ENCODE results near the gene RPS28.
"Not testable (repeated sequence)": the region's sequence is repeated elsewhere in the genome, so short reads cannot be mapped to it uniquely, and the experiment has no call there.

Gene RPS28

DNA sequence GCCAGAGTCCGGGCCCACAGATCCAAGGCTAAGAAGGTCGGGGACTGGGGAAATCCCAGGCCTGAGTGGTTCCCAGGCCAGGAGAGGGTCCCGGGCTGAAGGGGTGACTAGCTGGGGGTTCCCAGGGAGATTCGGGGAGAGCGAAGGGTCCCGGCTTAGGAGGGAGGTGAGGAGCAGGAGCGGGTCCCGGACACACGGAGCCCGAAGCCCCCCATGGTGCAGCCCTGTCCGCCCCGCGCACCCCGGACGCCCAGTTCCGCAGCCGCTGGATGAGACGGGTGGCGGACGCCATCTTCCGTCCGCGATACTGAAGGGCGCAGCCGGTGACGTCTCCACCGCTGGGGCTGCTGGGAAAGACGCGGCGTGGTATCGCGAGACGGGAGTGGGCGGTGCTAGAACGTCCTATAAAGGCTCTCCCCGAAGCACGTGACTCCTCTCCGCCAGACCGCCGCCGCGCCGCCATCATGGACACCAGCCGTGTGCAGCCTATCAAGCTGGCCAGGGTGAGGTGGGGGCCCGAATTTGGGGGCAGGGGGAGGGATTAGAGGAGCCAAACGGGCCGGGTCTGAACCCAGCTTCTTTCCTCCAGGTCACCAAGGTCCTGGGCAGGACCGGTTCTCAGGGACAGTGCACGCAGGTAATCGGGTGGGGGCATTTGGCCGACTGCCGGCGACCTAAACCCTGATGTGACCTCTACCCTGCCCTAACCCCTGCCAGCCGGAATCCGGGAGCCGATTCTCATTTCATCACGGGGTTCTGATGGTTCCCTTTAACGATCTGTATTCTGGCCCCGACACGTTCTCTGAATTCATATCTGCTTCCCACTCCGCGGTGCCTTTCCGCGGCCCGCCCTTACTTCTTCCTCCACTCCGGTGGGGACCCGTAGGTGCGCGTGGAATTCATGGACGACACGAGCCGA is at the start of gene RPS28, which contains the start of gene NDUFA7:
Gene RPS28, plus strand, starts transcription at position 430 of the 919 bp plus-strand sequence. Its CDS starts 35 bp downstream, at position 465.
Gene NDUFA7, minus strand, starts transcription at position 309 of the 919 bp plus-strand sequence. Its CDS starts 17 bp downstream, at position 292.
- DNase-seq, result peak; percentile 92

DNA sequence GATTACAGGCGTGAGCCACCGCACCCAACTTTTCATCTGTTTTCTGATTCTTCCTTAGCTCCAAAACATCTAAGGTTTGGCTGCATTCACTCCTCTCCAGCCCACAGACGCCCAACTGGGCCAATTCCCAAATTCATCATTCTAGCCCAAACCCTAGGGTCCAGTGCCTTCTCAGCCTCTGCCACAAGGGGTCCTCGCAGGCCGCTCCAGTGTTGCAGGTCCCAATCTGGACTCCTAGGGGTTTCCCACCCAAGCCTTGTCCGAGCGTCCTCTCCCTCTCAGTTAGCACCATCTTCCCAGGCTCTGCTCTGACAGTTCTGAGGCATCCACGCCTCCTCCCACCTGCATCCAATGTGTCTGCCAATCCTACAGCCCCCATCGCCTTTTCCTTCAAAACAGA is 44.8 kb upstream of the RPS28 start:
- not testable (repeated sequence) for DNase-seq

DNA sequence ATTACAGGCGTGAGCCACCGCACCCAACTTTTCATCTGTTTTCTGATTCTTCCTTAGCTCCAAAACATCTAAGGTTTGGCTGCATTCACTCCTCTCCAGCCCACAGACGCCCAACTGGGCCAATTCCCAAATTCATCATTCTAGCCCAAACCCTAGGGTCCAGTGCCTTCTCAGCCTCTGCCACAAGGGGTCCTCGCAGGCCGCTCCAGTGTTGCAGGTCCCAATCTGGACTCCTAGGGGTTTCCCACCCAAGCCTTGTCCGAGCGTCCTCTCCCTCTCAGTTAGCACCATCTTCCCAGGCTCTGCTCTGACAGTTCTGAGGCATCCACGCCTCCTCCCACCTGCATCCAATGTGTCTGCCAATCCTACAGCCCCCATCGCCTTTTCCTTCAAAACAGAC is 30.0 kb upstream of the RPS28 start:
- DNase-seq, result not testable (repeated sequence)

DNA sequence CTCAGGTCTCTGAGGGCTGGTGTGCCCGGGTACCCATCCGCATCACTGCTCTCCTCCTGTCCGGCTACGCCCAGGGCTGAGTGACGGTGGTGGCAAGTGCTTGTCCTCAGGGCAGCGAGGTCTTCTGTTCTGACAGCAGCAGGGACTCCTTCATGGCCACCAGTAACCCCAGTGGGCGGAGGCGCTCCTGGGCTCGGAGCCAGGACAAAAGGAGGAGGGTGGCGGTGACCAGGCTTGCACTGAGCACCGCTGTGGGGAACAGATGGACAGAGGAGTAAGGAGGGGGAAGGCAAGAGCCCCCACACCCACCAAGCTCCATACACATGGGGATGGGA is 19.0 kb upstream of the RPS28 start:
- no peak for DNase-seq

DNA sequence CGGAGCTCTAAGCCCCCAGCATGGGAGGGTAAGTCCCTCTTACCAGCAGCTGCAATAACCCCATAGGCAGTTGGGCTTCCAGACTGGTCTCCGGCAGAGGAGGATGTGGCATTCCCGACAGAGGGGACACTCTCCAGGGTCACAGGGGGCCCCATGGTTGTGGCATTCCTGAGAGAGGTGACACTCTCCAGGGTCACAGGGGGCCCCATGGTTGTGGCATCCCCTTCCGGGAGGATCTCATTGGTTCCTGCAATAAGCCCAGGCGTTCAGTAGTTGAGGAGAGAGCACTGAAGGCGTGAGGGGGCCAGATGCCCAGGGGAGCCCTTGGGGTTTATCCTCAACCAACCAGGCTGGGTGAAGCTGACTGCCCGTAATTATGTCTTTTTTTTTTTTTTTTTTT is 18.6 kb upstream of the RPS28 start:
- no peak for DNase-seq

DNA sequence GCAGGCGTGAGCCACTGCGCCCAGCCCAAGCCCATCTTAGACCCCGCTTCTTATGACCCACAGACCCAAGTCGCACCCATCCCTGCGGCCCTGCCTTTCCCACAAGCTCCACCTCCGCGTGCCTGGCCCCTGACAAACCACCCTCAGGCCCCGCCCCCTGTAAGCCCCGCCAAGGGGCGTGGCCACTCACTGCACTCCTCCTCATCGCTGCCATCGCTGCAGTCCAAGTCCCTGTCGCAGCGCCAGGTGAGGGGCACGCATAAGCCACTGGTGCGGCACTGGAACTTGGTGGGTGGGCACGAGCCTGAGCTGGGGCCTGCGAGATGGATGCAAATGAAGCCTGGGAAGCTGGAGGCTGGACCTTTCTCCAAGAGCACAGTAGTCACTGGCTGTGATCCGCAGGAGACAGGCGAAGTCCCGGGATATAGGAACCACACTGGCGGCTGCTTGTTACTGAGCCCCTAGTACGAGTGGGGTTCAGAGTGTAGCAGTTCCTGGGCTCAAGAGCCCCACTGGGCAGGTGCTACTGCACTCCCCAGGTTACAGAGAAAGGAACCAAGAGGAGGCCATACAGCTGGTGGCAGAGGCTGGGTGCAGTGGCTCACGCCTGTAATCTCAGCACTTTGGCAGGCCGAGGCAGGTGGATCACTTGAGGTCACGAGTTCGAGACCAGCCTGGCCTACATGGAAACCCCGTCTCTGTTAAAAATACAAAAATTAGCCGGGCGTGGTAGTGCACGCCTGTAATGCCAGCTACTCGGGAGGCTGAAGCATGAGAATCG is 16.3 kb upstream of the RPS28 start:
- DNase-seq, result no peak

DNA sequence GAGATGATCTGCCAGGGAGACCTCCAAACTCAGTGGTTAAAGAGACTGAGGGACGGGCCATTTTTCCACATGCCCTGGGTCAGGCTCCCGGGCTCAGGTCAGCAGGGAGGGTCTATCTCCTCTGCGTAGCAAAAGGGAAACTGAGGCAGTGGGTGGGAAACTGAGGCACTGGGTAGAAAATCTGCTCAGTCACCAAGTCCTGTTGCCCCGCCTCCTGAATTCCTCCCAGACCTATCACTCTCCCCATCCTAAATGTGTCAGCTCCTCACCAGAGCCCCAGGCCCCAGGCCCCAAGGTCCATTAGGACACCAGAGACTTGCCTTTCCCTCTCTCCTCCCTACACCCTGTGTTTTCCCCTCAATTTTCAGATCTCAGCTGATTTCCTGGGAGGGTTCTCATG is 15.5 kb upstream of the RPS28 start:
- no peak for DNase-seq

DNA sequence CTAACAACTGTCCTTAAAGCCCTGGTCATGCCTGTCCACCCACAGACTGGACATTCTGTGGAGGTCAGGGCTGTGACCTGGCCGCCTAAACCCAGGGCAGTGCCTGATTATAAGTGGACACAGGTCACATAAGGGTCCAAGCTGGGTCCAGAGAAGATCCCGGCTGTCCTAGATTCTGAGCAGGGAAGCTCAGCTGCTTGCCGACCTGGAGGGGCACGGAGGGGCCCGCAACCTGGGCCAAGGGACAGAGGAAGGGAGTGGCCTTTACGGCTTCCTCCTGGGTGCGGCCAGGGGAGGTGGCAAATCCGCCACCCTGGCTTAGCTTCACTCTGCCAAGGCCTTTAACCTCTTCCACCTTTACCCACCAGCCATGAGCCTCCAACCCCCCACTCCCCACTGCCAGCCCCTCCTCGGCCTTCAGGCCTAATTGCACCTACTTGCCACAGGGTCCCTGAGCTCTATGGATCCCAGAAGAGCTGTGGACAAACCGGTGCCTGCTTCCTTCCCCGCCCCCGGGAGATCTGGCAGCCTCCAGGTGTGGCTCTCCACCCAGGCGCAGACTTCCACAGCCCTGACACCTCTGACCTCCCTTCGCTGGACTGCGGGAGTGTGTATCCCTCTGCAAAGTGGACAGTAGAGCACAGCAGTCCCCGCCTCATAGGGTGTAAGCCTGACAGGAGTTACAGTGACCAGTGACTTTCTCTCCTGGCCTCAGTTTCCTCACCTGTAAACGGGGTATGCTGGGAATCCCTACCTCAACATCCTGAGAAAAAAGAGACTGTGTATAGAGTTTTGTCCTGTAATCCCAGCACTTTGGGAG is 14.9 kb upstream of the RPS28 start:
- DNase-seq, result no peak

DNA sequence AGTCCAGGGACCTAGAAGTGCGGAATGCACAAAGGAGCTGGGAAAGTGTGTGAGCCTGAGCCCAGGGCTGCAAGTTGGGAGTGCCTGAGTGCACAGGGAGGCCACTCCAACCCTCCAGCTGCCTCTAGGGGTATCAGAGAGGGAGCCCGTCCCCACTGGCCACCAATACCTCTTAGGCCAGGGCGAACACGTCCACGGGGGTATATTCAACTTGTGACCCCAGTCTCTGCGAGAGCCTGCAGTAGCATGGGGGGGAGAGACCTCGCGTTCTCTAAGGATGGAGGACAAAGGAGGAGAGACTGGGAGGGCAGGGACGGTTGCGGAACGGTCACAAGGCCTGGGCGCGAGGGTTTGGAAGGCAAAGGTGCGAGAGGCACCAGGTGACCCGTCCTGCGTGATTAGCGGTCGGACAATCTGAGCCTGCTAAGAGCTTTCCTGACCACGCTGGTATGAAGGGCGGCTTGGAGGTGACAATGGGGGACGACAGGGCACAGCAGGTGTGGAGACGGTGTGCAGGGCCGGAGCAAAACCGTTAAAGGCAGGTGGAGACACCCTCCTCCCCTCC is 13.8 kb upstream of the RPS28 start:
- no peak for DNase-seq

DNA sequence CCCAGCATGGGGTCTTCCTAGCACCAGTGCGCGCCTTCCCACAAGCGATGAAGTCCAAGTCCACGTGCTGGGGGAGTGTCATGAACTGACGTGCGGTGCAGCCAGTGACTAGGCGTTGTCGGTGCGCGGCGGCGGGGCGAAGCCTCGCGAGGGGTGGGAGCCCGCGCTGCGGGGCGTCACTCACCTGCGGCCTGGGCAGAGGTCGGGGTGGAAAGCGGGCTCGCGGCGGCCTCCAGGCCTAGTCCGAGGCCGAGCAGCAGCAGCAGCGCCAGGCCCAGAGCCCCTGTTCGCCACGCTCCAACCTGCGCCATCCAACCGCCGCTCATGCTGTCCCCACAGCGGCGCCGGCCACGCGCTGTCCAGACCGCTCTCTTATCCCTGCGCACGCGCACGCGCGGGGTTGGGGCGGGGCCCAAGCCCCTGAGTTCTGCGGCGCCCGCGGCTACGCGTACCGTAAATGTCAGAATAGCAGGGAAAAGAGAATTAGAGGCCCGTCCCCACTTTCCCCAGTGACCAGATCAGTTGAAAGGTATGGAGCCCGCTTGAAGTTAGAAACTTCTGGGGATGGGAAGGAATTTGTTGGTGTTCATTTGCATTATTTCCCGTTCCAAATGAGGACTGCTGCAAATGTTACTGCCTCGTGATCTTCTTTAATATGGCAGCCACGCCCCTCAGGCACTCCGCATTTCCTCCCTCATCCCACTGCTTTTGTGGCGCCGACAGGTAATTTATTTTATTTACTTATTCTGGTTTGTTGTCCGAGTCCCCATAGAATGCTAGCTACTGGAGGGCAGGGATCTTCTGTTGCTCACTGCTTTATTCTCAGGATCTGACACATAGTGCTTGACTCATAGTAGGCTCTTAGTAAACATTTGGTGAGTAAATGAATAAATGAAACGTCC is 13.1 kb upstream of the RPS28 start, which contains the start of gene CD320:
Gene CD320, minus strand, starts transcription at position 394 of the 902 bp plus-strand sequence. Its CDS starts 68 bp downstream, at position 326.
- DNase-seq, result peak; percentile 87

DNA sequence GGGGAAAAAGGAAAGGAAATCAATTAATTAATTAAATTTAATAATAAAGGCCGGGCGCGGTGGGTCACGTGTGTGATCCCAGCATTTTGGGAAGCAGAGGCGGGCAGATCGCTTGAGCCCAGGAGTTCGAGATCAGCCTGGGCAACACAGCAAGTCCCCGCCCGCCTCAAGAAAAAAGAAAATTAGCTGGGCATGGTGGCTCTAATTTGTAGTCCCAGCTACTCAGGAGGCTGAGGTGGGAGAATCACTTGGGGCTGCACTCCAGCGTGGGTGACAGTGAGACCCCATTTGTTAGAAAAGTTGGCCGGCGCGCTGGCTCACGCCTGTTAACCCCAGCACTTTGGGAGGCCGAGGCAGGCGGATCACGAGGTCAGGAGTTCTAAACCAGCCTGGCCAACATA is 12.4 kb upstream of the RPS28 start:
- DNase-seq, result no peak

DNA sequence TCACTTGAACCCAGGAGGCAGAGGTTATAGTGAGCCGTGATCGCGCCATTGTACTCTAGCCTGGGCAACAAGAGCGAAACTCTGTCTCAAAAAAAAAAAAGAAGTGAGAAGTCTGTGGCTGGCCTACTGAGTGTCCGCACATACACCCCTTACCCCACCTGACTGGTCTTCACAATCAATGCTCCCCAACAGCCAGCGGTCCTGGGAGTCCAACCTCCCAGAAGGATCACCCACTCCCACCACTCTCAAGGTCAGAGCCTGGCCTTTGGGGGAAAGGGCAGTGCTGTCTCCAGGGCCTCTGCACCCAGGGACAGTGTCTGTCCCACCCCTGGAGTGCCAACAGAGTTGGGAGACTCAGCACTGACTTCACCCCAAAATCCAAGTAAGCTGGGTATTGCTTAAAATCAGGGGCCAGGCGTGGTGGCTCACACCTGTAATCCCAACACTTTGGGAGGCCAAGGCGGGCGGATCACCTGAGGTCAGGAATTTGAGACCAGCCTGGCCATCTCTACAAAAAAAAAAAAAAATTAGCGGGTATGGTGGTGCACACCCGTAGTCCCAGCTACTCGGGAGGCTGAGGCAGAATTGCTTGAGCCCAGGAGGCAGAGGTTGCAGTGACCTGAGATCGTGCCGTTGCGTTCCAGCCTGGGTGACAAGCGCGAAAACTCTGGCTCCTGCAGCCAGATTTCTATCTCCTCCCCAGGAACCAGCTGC is 10.8 kb upstream of the RPS28 start:
- no peak for DNase-seq

DNA sequence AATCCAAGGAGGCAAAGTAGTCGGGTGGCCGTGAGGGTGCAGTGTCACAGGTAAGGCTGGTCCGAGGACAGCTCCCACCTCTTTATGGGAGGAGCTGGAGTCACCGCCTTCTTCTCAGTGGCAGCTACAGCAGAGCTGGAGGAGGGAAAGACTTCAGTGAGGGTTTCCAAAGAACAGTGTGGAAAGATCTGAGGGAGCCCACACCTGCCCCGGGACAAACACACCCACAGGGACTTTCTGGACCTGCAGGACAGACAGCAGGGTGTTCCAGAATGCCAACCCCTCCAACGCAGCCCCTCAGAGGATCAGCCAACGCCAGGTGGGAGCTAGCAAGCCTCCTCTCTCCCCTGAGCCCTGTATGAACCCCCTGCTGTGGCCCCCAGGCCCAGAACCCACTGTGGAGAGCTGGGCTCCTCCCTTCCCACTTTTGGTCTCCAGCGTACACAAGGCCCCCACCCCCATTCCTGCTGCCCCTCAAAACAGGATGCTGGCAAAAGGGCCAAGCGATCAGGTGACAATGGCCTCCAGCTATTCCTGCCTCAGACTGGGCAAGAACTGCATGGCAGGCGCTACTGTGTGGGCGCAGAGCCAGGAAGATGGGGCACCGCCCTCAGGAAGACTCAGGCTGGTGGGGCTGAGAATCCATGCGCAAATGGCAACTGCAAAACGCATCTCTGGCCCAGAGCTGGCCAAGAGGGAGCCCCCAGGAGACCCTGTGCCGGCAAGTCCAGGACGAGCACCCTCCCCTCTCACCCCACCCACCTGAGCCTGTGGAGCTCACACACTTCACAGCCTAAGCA is 9.6 kb upstream of the RPS28 start:
- no peak for DNase-seq

DNA sequence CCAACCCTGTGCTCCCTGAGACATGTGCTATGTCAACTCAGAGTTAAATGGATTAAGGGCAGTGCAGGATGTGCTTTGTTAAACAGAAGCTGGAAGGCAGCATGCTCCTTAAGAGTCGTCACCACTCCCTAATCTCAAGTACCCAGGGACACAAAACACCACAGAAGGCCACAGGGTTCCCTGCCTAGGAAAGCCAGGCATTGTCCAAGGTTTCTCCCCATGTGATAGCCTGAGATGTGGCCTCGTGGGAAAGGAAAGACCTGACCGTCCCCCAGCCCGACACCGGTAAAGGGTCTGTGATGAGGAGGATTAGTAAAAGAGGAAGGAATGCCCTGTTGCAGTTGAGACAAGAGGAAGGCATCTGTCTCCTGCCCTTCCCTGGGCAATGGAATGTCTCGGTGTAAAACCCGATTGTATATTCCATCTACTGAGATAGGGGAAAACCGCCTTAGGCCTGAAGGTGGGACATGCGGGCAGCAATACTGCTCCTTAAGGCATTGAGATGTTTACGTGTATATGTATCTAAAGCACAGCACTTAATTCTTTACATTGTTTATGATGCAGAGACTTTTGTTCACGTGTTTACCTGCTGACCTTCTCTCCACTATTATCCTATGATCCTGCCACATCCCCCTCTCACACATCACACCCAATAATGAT is 6.2 kb upstream of the RPS28 start:
- not testable (repeated sequence) for DNase-seq

DNA sequence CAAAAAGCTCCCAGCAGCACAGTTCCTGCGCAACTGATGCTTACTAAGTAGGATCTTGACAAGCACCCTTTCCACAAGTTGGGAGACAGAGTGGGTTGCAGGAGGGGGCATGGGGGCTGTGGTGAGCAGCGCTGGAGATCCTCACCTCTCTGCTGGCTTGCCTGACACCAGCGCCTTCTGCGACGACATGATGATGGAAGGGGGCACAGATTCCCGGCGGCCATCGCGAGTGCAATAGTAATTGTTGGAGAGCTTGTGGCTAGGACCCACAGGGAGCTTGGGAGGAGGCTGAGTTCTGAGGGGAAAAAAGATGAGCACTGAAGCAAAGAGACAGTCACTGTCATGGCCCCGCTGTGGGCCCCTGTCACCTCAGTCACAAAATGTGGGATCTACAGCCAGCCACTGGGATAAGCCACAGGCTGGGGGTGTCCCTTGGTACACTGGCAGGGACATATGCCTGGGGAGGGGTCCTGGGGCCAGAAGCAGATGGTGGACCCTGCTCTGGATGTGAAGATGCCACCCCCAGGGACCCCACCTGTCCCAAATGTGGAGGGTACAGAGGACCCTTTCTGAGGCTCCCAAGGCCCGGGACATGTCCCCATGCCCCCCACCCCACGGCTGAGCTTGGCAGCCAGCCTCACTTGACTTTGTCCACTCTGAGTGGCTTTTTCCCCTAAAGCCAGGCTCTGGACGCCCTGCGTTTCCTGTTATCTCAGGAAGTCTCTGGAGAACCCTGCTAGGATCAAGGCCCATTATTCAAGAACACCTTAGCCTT is 4.8 kb upstream of the RPS28 start:
- DNase-seq, result no peak

DNA sequence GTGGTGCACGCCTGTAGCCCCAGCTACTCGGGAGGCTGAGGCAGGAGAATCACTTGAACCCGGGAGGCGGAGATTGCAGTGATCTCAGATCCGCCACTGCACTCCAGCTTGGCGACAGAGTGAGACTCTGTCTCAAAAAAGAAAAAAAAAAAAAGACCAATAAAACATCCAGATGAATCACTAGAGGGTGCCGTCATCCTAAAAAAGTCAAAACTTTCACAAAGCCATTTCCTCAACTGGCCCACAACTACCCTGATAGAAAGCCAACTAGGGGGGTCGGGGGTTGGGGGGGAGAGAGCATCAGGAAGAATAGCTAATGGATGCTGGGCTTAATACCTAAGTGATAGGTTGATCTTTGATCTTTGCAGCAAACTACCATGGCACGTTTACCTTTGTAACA is 2.5 kb upstream of the RPS28 start:
- not testable (repeated sequence) for DNase-seq

DNA sequence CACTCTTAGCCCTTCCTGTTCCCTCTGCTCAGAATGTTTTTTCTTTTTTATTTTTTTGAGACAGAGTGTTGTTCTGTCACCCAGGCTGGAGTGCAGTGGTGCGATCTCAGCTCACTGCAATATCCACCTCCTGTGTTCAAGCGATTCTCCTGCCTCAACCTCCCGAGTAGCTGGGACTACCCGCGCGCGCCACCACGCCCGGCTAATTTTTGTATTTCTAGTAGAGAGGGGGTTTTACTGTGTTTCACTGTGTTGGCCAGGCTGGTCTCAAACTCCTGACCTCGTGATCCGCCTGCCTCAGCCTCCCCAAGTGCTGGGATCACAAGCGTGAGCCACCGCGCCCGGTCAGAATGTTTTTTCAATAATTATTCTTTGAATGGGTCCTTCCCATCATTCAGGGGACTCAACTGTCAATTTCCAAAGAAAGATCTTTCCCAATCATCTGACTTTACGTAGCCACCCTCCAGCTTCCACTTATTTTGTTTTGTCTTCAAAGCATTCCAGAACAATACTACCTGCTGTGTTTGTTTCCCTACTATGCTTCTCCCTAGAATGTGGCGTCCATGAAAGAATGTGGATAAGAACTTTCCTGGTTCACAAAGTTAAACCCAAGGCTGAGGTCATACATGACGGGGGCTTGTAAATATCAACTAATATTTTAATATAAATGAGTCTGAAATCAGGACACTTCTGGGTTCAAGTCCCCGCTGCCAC is 1.3 kb upstream of the RPS28 start:
- no peak for DNase-seq

DNA sequence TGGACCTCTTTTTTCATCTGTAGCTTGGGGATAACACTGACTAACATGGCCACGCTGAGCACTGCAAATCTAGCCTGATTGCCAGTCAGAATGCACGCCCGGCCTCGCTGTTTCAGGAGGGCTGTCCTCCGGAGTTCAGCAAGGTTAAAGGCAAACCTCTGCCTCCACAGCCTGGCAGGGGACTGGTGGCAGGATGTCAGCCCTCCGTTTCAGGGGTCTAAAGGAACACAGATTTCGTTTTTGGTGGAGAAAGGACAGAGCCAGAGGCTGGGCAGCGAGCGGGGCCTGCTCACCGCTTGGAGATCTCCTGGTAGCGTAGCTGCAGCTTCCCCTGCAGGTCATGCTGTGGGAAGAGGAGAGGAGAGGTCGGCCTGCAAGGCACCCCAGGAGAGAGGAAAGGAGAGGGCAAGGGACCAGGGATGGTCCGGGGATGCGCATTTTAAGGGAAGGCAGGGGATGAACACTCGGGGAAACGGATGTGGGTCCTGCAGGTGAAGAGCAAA is 681 bp upstream of the RPS28 start:
- no peak for DNase-seq

Data from NCI-H1436 (cell line).